ENCODE measurements around the gene ANP32D. TPM values are rescaled to one million over a fixed set of nuclear protein-coding genes. Genes with fewer than 3 reads are reported as not detected.
"Not testable (repeated sequence)": the region's sequence is repeated elsewhere in the genome, so short reads cannot be mapped to it uniquely, and the experiment has no call there.

Gene ANP32D
- total RNA-seq, 2 donors from 2014 or later = not detected

- ATAC-seq = no peak
These were observed 16.7 kb downstream of the ANP32D start for GRCh38 chr12:48489012-48489411.

GRCh38 chr12:48489456-48489855, 17.1 kb downstream of the ANP32D start:
- DNase-seq; ATAC-seq; intact Hi-C loops (cut with DNase I, micrococcal nuclease): not testable (repeated sequence)

More at GRCh38 chr12:48489012-48489411, 16.7 kb downstream of the ANP32D start:
- DNase-seq = no peak
- intact Hi-C loops (cut with DNase I, micrococcal nuclease) = no loop called here

- DNase-seq; intact Hi-C loops (cut with DNase I, micrococcal nuclease); ATAC-seq: not testable (repeated sequence)
These were observed 27.9 kb downstream of the ANP32D start for GRCh38 chr12:48500281-48500680.

- DNase-seq; intact Hi-C loops (cut with DNase I, micrococcal nuclease); ATAC-seq: not testable (repeated sequence)
These were observed 34.5 kb downstream of the ANP32D start for GRCh38 chr12:48506836-48507235.

GRCh38 chr12:48508987-48509386, 36.6 kb downstream of the ANP32D start:
- DNase-seq = no peak
- ATAC-seq = no peak
- intact Hi-C loops (cut with DNase I, micrococcal nuclease) = no loop called here

- no peak for ATAC-seq
- no peak for DNase-seq
- intact Hi-C loops (cut with DNase I, micrococcal nuclease) = no loop called here
These were observed 37.8 kb downstream of the ANP32D start for GRCh38 chr12:48510111-48510510.

GRCh38 chr12:48512855-48513254, 40.5 kb downstream of the ANP32D start:
- ATAC-seq (no peak), DNase-seq (no peak)
- intact Hi-C loops (cut with DNase I, micrococcal nuclease) = no loop called here

GRCh38 chr12:48514728-48515127, 42.4 kb downstream of the ANP32D start:
- DNase-seq (no peak), ATAC-seq (no peak)
- intact Hi-C loops (cut with DNase I, micrococcal nuclease) = no loop called here

- ATAC-seq; DNase-seq; intact Hi-C loops (cut with DNase I, micrococcal nuclease): not testable (repeated sequence)
These were observed 48.0 kb downstream of the ANP32D start for GRCh38 chr12:48520381-48520780.

Other genes with a start within 250 kb of the ANP32D start
- gene ZNF641, start 121.6 kb upstream of the ANP32D start, total RNA-seq = 1 to 10 TPM; 9.2 to 9.6 TPM
- gene C12orf54, start 9.9 kb downstream of the ANP32D start, total RNA-seq = not detected
- gene OR8S1, start 53.1 kb downstream of the ANP32D start, total RNA-seq = not detected
- not detected for gene LALBA, start 97.5 kb downstream of the ANP32D start, total RNA-seq
- gene KANSL2, start 209.7 kb downstream of the ANP32D start, total RNA-seq = 10 to 100 TPM; 16.9 to 19.9 TPM
- 10 to 100 TPM; 24.8 to 28.4 TPM for gene CCNT1, start 244.1 kb downstream of the ANP32D start, total RNA-seq